OCI-LY3 (cell line): ENCODE measurements around the gene PARP2.

Experiments used
- H2AFZ ChIP-seq: fragments of 200-600, 300-600 bp; shearing (Covaris generic); 2 replicates; pipeline ENCODE4 v1.6.0; 2014; ENCODE audit warnings: antibody characterized with exemption, low read depth, low read length
- H3K27ac ChIP-seq: fragments of 200-600, 300-600 bp; sonication (generic); 2 replicates; pipeline ENCODE4 v1.5.1; 2014; ENCODE audit warnings: mild to moderate bottlenecking, low read length, moderate library complexity, mixed read lengths
- H3K27me3 ChIP-seq: fragments of 200-600, 300-600 bp; sonication (generic); 2 replicates; pipeline ENCODE4 v1.6.1; 2014; ENCODE audit warnings: low read depth, low read length, mixed read lengths
- H3K36me3 ChIP-seq: fragments of 200-600, 300-600 bp; sonication (generic); replicated peaks from 2 replicates; pipeline ENCODE3; 2014; ENCODE audit warnings: low read depth, low read length, mixed read lengths
- H3K4me1 ChIP-seq: fragments of 300-600, 200-600 bp; sonication (generic); 2 replicates; pipeline ENCODE4 v1.6.1; 2014; ENCODE audit warnings: low read length, mixed read lengths
- H3K4me2 ChIP-seq: fragments of 200-600, 300-600 bp; sonication (generic); 2 replicates; pipeline ENCODE4 v1.6.1; 2014; ENCODE audit warnings: low read length, mixed read lengths
- H3K4me3 ChIP-seq: fragments of 300-600, 200-600 bp; sonication (generic); 2 replicates; pipeline ENCODE4 v1.5.1; 2014; ENCODE audit warnings: antibody characterized with exemption, mild to moderate bottlenecking, low read length, moderate library complexity
- H3K79me2 ChIP-seq: fragments of 300-600, 200-600 bp; shearing (Covaris generic); 2 replicates; pipeline ENCODE4 v1.6.1; 2014; ENCODE audit warnings: mild to moderate bottlenecking, low read length, mixed read lengths
- H3K9ac ChIP-seq: fragments of 300-600, 200-600 bp; shearing (Covaris generic); 2 replicates; pipeline ENCODE4 v1.6.0; 2014; ENCODE audit warnings: mild to moderate bottlenecking, low read length, moderate library complexity
- H3K9me3 ChIP-seq: fragments of 200-600, 300-600 bp; shearing (Covaris generic); 2 replicates; pipeline ENCODE4 v1.6.1; 2014; ENCODE audit warnings: low read length, mixed read lengths; ENCODE audit not compliant: insufficient read depth
- H4K20me1 ChIP-seq: fragments of 200-600, 300-600 bp; sonication (generic); 2 replicates; pipeline ENCODE4 v1.6.1; 2016; ENCODE audit warnings: low read length, mixed read lengths; ENCODE audit not compliant: insufficient read depth
- EZH2phosphoT487 ChIP-seq: fragments of 200-600 bp; shearing (Covaris generic); IDR thresholded peaks from 2 replicates; pipeline ENCODE4 v1.6.1; 2018; ENCODE audit warnings: antibody characterized with exemption, mixed run types, low read depth
- TF ChIP-seq, protein P1 (sequence below): fragments of 200-600, 300-600 bp; sonication (generic); IDR thresholded peaks from 2 replicates; pipeline ENCODE4 v1.5.1; 2014; ENCODE audit warnings: antibody characterized with exemption, low read length, low read depth

PARP2 gene, protein sequence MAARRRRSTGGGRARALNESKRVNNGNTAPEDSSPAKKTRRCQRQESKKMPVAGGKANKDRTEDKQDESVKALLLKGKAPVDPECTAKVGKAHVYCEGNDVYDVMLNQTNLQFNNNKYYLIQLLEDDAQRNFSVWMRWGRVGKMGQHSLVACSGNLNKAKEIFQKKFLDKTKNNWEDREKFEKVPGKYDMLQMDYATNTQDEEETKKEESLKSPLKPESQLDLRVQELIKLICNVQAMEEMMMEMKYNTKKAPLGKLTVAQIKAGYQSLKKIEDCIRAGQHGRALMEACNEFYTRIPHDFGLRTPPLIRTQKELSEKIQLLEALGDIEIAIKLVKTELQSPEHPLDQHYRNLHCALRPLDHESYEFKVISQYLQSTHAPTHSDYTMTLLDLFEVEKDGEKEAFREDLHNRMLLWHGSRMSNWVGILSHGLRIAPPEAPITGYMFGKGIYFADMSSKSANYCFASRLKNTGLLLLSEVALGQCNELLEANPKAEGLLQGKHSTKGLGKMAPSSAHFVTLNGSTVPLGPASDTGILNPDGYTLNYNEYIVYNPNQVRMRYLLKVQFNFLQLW

DNA sequence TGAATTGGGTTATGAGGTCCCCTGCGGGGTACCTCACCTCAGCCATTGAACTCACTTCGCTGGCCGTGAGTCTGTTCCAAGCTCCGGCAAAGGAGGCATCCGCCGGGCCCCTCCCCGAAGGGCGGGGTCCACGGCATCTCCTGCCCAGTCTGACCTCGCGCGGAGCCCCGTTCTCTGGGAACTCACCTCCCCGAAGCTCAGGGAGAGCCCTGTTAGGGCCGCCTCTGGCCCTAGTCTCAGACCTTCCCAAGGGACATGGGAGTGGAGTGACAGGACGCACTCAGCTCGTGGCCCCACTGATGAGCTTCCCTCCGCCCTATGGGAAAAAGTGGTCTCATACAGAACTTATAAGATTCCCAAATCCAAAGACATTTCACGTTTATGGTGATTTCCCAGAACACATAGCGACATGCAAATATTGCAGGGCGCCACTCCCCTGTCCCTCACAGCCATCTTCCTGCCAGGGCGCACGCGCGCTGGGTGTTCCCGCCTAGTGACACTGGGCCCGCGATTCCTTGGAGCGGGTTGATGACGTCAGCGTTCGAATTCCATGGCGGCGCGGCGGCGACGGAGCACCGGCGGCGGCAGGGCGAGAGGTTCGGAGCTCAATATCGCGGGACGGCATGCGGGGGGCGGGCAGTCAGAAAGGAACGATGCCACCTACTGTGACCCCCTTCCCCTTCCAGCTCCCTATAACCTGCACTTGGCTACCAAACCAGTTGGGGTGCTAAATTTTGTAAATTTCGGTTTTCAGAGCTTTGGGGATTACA, at the start of gene PARP2:
Gene PARP2 (plus strand): TSS at position 544 of the 770 bp plus-strand sequence. CDS start 7 bp downstream, at position 551.
- TF ChIP-seq, protein P1, sequence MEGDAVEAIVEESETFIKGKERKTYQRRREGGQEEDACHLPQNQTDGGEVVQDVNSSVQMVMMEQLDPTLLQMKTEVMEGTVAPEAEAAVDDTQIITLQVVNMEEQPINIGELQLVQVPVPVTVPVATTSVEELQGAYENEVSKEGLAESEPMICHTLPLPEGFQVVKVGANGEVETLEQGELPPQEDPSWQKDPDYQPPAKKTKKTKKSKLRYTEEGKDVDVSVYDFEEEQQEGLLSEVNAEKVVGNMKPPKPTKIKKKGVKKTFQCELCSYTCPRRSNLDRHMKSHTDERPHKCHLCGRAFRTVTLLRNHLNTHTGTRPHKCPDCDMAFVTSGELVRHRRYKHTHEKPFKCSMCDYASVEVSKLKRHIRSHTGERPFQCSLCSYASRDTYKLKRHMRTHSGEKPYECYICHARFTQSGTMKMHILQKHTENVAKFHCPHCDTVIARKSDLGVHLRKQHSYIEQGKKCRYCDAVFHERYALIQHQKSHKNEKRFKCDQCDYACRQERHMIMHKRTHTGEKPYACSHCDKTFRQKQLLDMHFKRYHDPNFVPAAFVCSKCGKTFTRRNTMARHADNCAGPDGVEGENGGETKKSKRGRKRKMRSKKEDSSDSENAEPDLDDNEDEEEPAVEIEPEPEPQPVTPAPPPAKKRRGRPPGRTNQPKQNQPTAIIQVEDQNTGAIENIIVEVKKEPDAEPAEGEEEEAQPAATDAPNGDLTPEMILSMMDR, result no peak
- TF ChIP-seq EZH2phosphoT487, result no peak
- Histone ChIP-seq H2AFZ (peak within 1 kb of the TSS; percentile 70), H3K27ac (peak within 1 kb of the TSS; percentile 70), H3K4me1 (peaks cover 5% of the 10 kb centered on the region), H4K20me1 (no peaks in the 10 kb centered on the region), H3K36me3 (peaks cover 20% of the 10 kb centered on the region), H3K27me3 (no peaks in the 10 kb centered on the region), H3K9me3 (no peaks in the 10 kb centered on the region), H3K4me2 (peak within 1 kb of the TSS; percentile 93), H3K9ac (peak within 1 kb of the TSS; percentile 87), H3K79me2 (peaks cover 14% of the 10 kb centered on the region), H3K4me3 (peak within 1 kb of the TSS; percentile 93)

DNA sequence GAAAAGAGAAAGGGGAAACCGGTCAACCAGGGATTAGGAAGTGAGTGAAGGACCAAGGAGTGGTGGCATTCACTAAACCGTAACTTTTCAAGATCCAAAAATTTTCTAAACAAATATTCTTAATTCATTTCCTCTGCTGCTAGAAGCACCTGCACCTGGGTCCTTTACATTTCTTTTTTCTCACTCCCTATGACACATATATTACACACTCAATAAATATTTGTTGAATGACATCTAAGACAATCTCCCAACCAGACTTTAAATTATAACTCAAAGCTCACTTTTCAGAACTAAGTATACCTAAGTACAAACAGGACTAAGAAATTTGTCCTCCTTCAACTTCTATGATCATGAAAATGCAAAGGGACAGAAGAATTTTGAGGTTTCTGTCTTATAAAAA, 48.8 kb upstream of the PARP2 start:
- H3K36me3 ChIP-seq, result peaks cover 53% of the 10 kb centered on the region

DNA sequence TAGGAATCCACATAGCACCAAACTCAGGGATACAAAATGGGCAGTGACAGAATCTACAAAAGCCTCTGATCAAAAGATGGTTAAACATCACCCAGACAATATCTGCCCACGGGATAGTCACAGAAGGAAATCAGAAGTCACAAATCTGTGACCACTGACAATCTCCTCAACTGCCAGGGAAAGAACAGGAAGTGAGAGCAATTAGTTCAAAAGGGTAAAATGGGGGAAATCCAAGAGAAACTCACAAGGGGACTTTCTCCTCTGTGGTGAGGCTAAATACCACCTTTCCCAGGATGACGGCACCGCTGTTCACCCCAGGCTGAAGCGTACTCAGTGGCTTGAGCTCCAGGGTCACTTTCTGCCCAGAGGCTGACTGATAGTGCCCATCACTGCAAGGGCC, 48.4 kb upstream of the PARP2 start:
- TF ChIP-seq EZH2phosphoT487, result no peak
- TF ChIP-seq, protein P1, result no peak
- Histone ChIP-seq H4K20me1 (no peaks in the 10 kb centered on the region), H3K9me3 (no peaks in the 10 kb centered on the region), H3K27ac (peak overlapping the region; percentile 32; the same call in 1 of the 2 replicates), H3K4me1 (peaks cover 30% of the 10 kb centered on the region), H2AFZ (no peak overlapping the region), H3K27me3 (no peaks in the 10 kb centered on the region), H3K79me2 (no peaks in the 10 kb centered on the region), H3K9ac (peak overlapping the region; percentile 12; the same call in 1 of the 2 replicates), H3K4me2 (peak overlapping the region; percentile 71), H3K36me3 (peaks cover 50% of the 10 kb centered on the region), H3K4me3 (peak overlapping the region; percentile 56)

More for the DNA sequence above, 48.8 kb upstream of the PARP2 start:
- H3K9me3 ChIP-seq, result no peaks in the 10 kb centered on the region
- peak overlapping the region; percentile 71 for H3K4me2 ChIP-seq
- no peak overlapping the region for H2AFZ ChIP-seq
- peak overlapping the region; percentile 56; the same call in 1 of the 2 replicates for H3K4me3 ChIP-seq
- H3K27ac ChIP-seq, result peak overlapping the region; percentile 32; the same call in 1 of the 2 replicates
- no peaks in the 10 kb centered on the region for H3K79me2 ChIP-seq
- no peaks in the 10 kb centered on the region for H4K20me1 ChIP-seq
- H3K4me1 ChIP-seq, result peaks cover 30% of the 10 kb centered on the region
- no peak overlapping the region for H3K9ac ChIP-seq
- H3K27me3 ChIP-seq, result no peaks in the 10 kb centered on the region
- TF ChIP-seq EZH2phosphoT487, result no peak
- TF ChIP-seq, protein P1, result no peak
